B cell (primary cell): ENCODE results near the gene SLCO3A1. TPM values are rescaled to one million over a fixed set of nuclear protein-coding genes. Genes with fewer than 3 reads are reported as not detected.

ENCODE experiments used
- ATAC-seq: fragments of 200-7000 bp; cut with Tn5 transposase; one replicate; pipeline ENCODE4 v1.10.0; 2021; ENCODE audit warnings: low read depth, mild to moderate bottlenecking, moderate number of reproducible peaks, moderate library complexity
- CTCF ChIA-PET: fragments of 350-600 bp; sonication (Branson Sonifier 250); formaldehyde crosslinking; loops from one replicate; lab custom pipeline; 2021; ENCODE audit warnings: antibody characterized with exemption, inconsistent platforms; lab: Charles Lee
- POLR2A ChIA-PET: fragments of 350-600 bp; sonication (Branson Sonifier 250); formaldehyde crosslinking; loops from one replicate; lab custom pipeline; 2021; ENCODE audit warnings: antibody characterized with exemption; lab: Charles Lee
- DNase-seq: peaks from one replicate; pipeline ENCODE4 v3.0.0; 2013
- H2AFZ ChIP-seq: 2 replicates; pipeline ENCODE4 v1.6.1; 2012; ENCODE audit warnings: mild to moderate bottlenecking, low read depth, low read length; ENCODE audit not compliant: insufficient read depth, poor library complexity, severe bottlenecking
- H3K27ac ChIP-seq, 2 donors: 1 replicate in 1 of 2; 2 replicates in 1 of 2; pipeline ENCODE4 v1.5.1; 2012 to 2013; ENCODE audit warnings: low read length in 2 of 2, mild to moderate bottlenecking in 2 of 2, moderate library complexity in 1 of 2
- H3K27me3 ChIP-seq, 4 experiments: fragments of 200-600 bp in 1 of 4; sonication (generic) in 1 of 4; replicated peaks in 1 of 4; 1 replicate in 2 of 4; 2 replicates in 2 of 4; pipeline versions ENCODE4 v1.6.1 to v1.7.0; 2013 to 2016; ENCODE audit warnings: low read length in 3 of 4, mild to moderate bottlenecking in 2 of 4, mixed read lengths in 1 of 4, moderate library complexity in 1 of 4; ENCODE audit not compliant: insufficient read depth in 4 of 4, control insufficient read depth in 3 of 4; ENCODE audit errors: control extremely low read depth in 1 of 4
- H3K36me3 ChIP-seq, 2 experiments: replicated peaks in 1 of 2; 1 replicate in 1 of 2; 2 replicates in 1 of 2; pipeline versions ENCODE4 v1.6.1 to v1.7.1; 2013; ENCODE audit warnings: low read length in 1 of 2; ENCODE audit not compliant: insufficient read depth in 2 of 2, control insufficient read depth in 1 of 2; ENCODE audit errors: control extremely low read depth in 1 of 2, extremely low read depth in 1 of 2
- H3K4me1 ChIP-seq, 2 donors: fragments of 200-600 bp in 1 of 2; sonication (generic) in 1 of 2; 1 replicate in 1 of 2; 2 replicates in 1 of 2; pipeline versions ENCODE4 v1.5.1 to v1.6.1; 2013 to 2017; ENCODE audit warnings: low read length in 2 of 2; ENCODE audit not compliant: control insufficient read depth in 2 of 2, insufficient read depth in 2 of 2
- H3K4me2 ChIP-seq: replicated peaks from 2 replicates; pipeline ENCODE3; 2012; ENCODE audit warnings: mild to moderate bottlenecking, low read depth, low read length; ENCODE audit not compliant: poor library complexity, severe bottlenecking
- H3K4me3 ChIP-seq, 5 experiments: fragments of 200-600 bp in 1 of 5; sonication (generic) in 1 of 5; 1 replicate in 3 of 5; 2 replicates in 2 of 5; pipeline versions ENCODE4 v1.5.1 to v1.7.0; 2011 to 2016; ENCODE audit warnings: low read length in 4 of 5, mild to moderate bottlenecking in 4 of 5, low read depth in 2 of 5, control low read depth in 1 of 5, moderate library complexity in 1 of 5; ENCODE audit not compliant: insufficient read depth in 1 of 5; ENCODE audit errors: control extremely low read depth in 1 of 5, extremely low read depth in 1 of 5
- H3K79me2 ChIP-seq: fragments of 200-600 bp; sonication (generic); one replicate; pipeline ENCODE4 v1.6.0; 2016; ENCODE audit warnings: low read length; ENCODE audit not compliant: control insufficient read depth, insufficient read depth
- H3K9ac ChIP-seq: fragments of 200-600 bp; sonication (generic); 2 replicates; pipeline ENCODE4 v1.6.1; 2017; ENCODE audit warnings: mild to moderate bottlenecking, low read length, moderate library complexity
- H3K9me3 ChIP-seq, 3 donors: one replicate each; pipeline versions ENCODE4 v1.6.1 to v1.7.1; 2013; ENCODE audit warnings: low read length in 2 of 3; ENCODE audit not compliant: control insufficient read depth in 2 of 3, insufficient read depth in 1 of 3; ENCODE audit errors: control extremely low read depth in 1 of 3
- H4K20me1 ChIP-seq: 2 replicates; pipeline ENCODE4 v1.6.0; 2012; ENCODE audit warnings: mild to moderate bottlenecking, low read length; ENCODE audit not compliant: insufficient read depth, control insufficient read depth, poor library complexity, severe bottlenecking
- H3K27ac Mint-ChIP-seq: one replicate; pipeline ENCODE4 v1.8.0; 2021; ENCODE audit warnings: mixed read lengths
- H3K27me3 Mint-ChIP-seq: one replicate; pipeline ENCODE4 v1.8.0; 2021; ENCODE audit warnings: mixed read lengths
- H3K4me1 Mint-ChIP-seq: one replicate; pipeline ENCODE4 v1.8.0; 2021; ENCODE audit warnings: mixed read lengths
- H3K4me3 Mint-ChIP-seq: one replicate; pipeline ENCODE4 v1.8.0; 2021; ENCODE audit warnings: mixed read lengths
- H3K9me3 Mint-ChIP-seq: one replicate; pipeline ENCODE4 v1.8.0; 2022; ENCODE audit warnings: mixed read lengths; ENCODE audit not compliant: insufficient read depth
- CTCF ChIP-seq: fragments of 200-600 bp; IDR thresholded peaks from one replicate; pipeline ENCODE4 v1.8.0; 2022; ENCODE audit warnings: antibody characterized with exemption, mild to moderate bottlenecking
- EZH2 ChIP-seq: IDR thresholded peaks from 2 replicates; pipeline ENCODE4 v1.6.1; 2012; ENCODE audit warnings: borderline replicate concordance, low read depth, mild to moderate bottlenecking, moderate library complexity, low read length; ENCODE audit not compliant: insufficient read depth, poor library complexity, severe bottlenecking
- WGBS: methylation state at CpG from one replicate; pipeline ENCODE4 v1.1.5; 2013; ENCODE audit warnings: missing lambda C conversion rate; ENCODE audit not compliant: insufficient coverage; 5-methylcytosine and 5-hydroxymethylcytosine counted together
- intact Hi-C: fragments of 100-400 bp; cut with micrococcal nuclease; formaldehyde crosslinking; loops from one replicate; pipeline ENCODE4 v1.10.0; 2022
- polyA plus RNA-seq: library from polyadenylated mRNA; depleted of rRNA; stranded (reverse); fragments of >200 nt; gene quantifications from 2 replicates; pipeline ENCODE4 v1.2.3, GENCODE V29; 2012
- total RNA-seq, 2 donors: library from RNA; stranded (reverse); fragments of 120-200 nt in 1 of 2; gene quantifications; 1 replicate in 1 of 2; 2 replicates in 1 of 2; pipeline versions ENCODE4 v1.2.3 to v1.2.4, GENCODE V29; 2013 to 2022

SLCO3A1 gene
- total and polyA plus RNA-seq, 2 donors (not counting 1 experiment from before 2014, with no cell fraction given), result 0.99 to 2.3 TPM

- no peak overlapping the region for H3K4me3 Mint-ChIP-seq
- no peak for DNase-seq
- no peaks in the 10 kb centered on the region for H4K20me1 ChIP-seq
- H3K79me2 ChIP-seq, result no peaks in the 10 kb centered on the region
- H3K9me3 ChIP-seq, result no peaks in the 10 kb centered on the region
- no peak for TF ChIP-seq EZH2
- no peak for TF ChIP-seq CTCF
- H3K9ac ChIP-seq, result no peak overlapping the region
- H3K27me3 Mint-ChIP-seq, result no peaks in the 10 kb centered on the region
- H3K4me1 ChIP-seq, result peaks cover 0 to 16% of the 10 kb centered on the region in 2 donors
- H2AFZ ChIP-seq, result no peak overlapping the region
- no peak for ATAC-seq
- intact Hi-C loops, result no loop called here
- H3K9me3 Mint-ChIP-seq, result no peaks in the 10 kb centered on the region
- H3K27me3 ChIP-seq, result peaks cover 0 to 2% (median 0%) of the 10 kb centered on the region in 4 experiments
- H3K36me3 ChIP-seq, result no peaks in the 10 kb centered on the region
- H3K27ac ChIP-seq, result no peak overlapping the region
- POLR2A ChIA-PET, result no interaction called here
- peaks cover 13% of the 10 kb centered on the region for H3K4me1 Mint-ChIP-seq
- 82% methylated on average over 6 of the region's 12 CpGs for WGBS
- no peak overlapping the region for H3K4me2 ChIP-seq
- H3K27ac Mint-ChIP-seq, result no peak overlapping the region
- no peak overlapping the region for H3K4me3 ChIP-seq
- CTCF ChIA-PET, result no interaction called here
These were observed 68.3 kb downstream of the SLCO3A1 start for GRCh38 chr15:91921843-91922198.

- no peak for TF ChIP-seq CTCF
- TF ChIP-seq EZH2, result no peak
- no peaks in the 10 kb centered on the region for H3K9me3 ChIP-seq
- H3K4me1 ChIP-seq, result peaks cover 0 to 16% of the 10 kb centered on the region in 2 donors
- H4K20me1 ChIP-seq, result no peaks in the 10 kb centered on the region
- H3K27ac ChIP-seq, result no peak overlapping the region
- DNase-seq (no peak), ATAC-seq (no peak)
- no peak overlapping the region for H3K4me3 Mint-ChIP-seq
- no peaks in the 10 kb centered on the region for H3K9me3 Mint-ChIP-seq
- no peak overlapping the region for H3K9ac ChIP-seq
- no peaks in the 10 kb centered on the region for H3K27me3 Mint-ChIP-seq
- POLR2A ChIA-PET, result no interaction called here
- CTCF ChIA-PET, result no interaction called here
- no peak overlapping the region for H3K27ac Mint-ChIP-seq
- no peak overlapping the region for H3K4me3 ChIP-seq
- intact Hi-C loops, result no loop called here
- H3K4me2 ChIP-seq, result no peak overlapping the region
- peaks cover 0 to 2% (median 0%) of the 10 kb centered on the region in 4 experiments for H3K27me3 ChIP-seq
- no peaks in the 10 kb centered on the region for H3K36me3 ChIP-seq
- no peaks in the 10 kb centered on the region for H3K79me2 ChIP-seq
- WGBS, result 84% methylated on average over 8 of the region's 10 CpGs
- peaks cover 13% of the 10 kb centered on the region for H3K4me1 Mint-ChIP-seq
- no peak overlapping the region for H2AFZ ChIP-seq
These were observed 69.4 kb downstream of the SLCO3A1 start for GRCh38 chr15:91922646-91923547.
